Esophagus squamous epithelium (tissue), 4 donors: ENCODE measurements around the gene ARHGEF3.

Experiments used
- POLR2A ChIP-seq, 4 donors: fragments of 450-650 bp; IDR thresholded peaks; one replicate each; pipeline ENCODE4 v1.6.1; 2017; ENCODE audit warnings: antibody characterized with exemption in 4 of 4, mild to moderate bottlenecking in 4 of 4, moderate library complexity in 3 of 4
- TF ChIP-seq, protein P1 (sequence below), 6 experiments: fragments of 450-650 bp in 4 of 6; fragments of 200-600 bp in 2 of 6; sonication (generic) in 2 of 6; IDR thresholded peaks; one replicate each; pipeline ENCODE4 v1.5.1; 2016 to 2019; ENCODE audit warnings: antibody characterized with exemption in 6 of 6, mild to moderate bottlenecking in 4 of 6, moderate library complexity in 4 of 6

DNA sequence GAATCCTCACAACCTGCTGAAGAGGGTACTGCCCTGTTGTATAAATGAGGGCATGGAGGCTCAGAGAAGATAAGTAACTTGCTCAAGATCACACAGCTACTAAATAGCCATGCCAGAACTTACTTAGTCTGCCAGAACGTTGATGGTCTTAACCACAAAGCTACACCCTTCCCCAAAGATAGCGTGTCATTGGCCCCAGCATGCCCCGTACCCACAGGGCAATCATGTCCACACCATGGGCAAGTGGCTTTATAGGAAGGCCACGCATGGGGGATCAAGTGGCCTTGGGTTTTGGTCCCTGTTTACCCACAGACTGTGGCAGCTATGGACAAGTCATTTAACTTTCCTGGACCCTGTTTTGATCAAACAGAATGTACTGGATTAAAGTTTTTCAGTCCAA is 15.9 kb upstream of the ARHGEF3 start:
- TF ChIP-seq, protein P1, sequence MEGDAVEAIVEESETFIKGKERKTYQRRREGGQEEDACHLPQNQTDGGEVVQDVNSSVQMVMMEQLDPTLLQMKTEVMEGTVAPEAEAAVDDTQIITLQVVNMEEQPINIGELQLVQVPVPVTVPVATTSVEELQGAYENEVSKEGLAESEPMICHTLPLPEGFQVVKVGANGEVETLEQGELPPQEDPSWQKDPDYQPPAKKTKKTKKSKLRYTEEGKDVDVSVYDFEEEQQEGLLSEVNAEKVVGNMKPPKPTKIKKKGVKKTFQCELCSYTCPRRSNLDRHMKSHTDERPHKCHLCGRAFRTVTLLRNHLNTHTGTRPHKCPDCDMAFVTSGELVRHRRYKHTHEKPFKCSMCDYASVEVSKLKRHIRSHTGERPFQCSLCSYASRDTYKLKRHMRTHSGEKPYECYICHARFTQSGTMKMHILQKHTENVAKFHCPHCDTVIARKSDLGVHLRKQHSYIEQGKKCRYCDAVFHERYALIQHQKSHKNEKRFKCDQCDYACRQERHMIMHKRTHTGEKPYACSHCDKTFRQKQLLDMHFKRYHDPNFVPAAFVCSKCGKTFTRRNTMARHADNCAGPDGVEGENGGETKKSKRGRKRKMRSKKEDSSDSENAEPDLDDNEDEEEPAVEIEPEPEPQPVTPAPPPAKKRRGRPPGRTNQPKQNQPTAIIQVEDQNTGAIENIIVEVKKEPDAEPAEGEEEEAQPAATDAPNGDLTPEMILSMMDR (IDR thresholded peaks at IDR 0.05), result no peak
- TF ChIP-seq POLR2A (IDR thresholded peaks at IDR 0.05), result no peak
